GM18868 (cell line): ENCODE results near the gene ACIN1.
A peak's percentile ranks its signal among the peaks of the same experiment; 100 is the strongest.

ENCODE experiments used
- ATAC-seq: cut with Tn5 transposase; IDR thresholded peaks from one replicate; pipeline ENCODE4 v1.9.1; 2021; ENCODE audit warnings: mild to moderate bottlenecking, moderate library complexity; ENCODE audit not compliant: unreplicated experiment

The ACIN1 gene

DNA sequence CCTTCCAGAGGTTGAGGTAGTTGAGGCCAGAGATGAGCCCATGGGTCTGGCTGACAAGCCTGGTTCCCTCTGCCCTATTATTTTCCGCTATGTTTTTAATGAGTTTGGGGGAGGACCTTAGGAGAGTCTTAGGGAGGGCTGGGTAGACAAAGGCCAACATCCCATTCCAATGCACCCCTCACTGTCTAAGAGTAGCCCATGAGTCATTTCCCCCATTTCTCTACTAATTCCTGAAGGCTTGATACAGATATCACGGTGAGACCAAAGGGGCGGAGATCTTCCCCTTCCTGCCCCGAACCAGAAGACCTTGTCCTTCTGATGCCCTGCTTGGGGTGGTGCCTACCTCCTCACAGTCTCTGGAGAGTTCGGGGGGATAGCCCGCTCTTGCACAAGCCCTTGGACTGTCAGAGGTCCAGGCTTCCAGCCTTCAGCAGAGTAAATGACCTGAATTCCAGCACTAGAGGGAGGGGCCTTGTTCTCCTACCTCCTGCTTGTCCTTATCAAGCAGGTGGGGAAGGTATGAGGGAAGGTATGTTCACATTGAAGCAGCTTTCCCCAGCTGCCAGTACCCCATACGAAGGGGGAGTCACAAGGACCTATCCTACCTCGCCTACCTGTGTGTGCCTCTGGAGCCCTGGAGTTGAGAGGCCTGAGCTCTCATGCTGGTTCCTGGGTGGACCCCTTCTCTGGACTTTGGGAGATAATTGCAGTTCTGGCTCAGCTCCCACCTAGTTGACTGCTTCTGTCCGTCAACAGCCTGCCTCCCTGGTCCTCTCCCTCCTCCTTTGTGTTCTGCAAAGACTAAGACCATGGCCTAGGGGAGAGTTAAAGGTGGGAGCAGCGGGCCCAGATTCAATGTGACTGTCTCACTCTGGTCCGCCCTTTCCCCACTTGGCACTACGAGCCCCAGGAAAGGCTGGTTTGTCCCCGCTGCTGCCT lies 49.2 kb downstream of the ACIN1 start:
- no peak for ATAC-seq

DNA sequence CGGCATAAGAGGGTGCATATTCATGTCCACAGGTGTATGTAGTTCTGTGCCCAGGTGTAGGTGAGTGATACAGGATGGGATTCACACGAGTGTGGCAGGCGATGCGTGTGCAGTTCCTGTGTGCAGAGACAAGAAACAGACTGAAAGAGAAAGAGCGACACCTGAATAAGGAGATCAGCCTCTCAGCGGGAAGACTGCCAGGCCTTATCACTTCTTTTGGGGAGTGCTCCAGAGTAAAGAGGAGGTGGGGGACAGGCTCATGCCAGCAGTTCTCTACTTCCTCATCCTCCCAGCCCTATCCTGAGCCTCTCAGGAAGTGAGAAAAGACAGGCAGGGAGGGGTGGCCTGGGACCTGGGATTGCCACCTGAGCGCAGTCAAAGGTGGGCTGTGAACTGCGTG lies 50.1 kb downstream of the ACIN1 start:
- ATAC-seq: no peak

DNA sequence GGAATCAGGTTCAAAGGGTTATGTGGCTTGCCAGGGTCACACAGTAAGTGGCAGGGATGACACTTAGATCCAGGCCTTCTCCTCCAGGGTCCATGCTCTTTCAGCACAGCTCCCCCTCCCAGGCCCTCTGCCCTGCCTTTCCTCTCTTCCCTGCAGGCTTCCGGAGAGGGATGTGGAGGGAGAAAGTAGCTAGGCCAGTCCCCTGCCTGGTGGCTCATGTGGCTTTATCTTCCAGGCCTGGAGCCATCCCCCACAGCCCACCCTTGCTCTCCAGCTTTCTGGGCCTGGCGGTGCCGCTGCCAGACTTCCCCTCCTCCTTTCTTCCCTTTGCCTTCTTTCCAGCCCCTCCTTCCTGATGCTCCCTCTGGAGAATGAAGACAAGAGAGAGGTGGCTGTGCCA lies 51.2 kb downstream of the ACIN1 start:
- no peak for ATAC-seq

DNA sequence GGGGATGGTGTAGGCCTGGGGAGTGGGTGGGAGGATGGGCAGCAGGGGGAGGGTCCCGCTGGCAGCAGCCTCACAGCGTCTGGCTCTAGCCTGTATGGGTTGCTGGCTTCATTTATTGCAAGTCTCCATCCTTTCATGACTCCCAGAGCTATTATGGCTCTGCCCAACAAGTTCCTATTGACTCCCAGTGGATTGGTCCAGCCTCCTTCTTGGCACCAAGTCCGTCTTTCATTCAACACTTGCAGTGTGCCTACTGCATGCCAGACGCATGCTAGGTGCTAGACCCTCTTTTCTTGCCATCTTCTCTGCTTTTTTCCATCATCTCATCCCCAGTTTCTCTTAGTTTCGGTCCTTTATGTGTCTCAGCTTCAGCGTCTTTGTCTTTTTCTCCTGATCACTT lies 51.8 kb downstream of the ACIN1 start:
- no peak for ATAC-seq

DNA sequence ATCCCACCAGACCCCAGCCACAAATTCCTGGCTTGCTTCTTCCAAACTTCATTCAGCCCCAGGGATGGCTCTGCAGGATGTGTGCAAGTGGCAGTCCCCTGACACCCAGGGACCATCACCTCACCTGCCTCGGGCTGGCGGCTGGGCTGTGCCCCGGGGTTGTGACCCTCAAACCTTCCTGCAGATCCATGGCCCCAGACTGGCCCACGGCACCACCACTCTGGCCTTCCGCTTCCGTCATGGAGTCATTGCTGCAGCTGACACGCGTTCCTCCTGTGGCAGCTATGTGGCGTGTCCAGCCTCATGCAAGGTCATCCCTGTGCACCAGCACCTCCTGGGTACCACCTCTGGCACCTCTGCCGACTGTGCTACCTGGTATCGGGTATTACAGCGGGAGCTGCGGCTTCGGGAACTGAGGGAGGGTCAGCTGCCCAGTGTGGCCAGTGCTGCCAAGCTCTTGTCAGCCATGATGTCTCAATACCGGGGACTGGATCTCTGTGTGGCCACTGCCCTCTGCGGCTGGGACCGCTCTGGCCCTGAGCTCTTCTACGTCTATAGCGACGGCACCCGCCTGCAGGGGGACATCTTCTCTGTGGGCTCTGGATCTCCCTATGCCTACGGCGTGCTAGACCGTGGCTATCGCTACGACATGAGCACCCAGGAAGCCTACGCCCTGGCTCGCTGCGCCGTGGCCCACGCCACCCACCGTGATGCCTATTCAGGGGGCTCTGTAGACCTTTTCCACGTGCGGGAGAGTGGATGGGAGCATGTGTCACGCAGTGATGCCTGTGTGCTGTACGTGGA lies 52.6 kb downstream of the ACIN1 start, which contains the start of gene PSMB11:
PSMB11 (plus strand) TSS at position 51 of the 804 bp plus-strand sequence; CDS start at position 65, 14 bp downstream.
- no peak for ATAC-seq

DNA sequence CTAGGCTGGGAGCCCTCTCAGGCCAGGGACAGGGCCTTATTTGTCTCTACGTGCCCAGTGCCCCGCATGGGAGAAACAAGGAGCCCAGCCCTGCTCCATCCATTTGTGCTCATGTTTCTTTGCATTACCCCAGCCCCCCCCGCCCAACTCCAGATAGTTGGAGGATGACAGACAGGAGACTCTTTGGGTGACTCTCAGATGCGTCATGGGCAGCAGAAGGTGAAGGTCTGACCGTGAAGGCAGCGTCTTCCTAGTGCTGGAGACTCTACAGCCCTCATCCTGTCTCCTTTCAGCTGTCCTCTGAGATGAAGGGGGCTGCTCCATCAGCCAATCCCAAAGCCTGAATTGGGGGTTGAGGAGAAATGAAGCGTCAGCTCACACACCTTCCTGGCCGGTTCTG lies 53.2 kb downstream of the ACIN1 start:
- no peak for ATAC-seq

DNA sequence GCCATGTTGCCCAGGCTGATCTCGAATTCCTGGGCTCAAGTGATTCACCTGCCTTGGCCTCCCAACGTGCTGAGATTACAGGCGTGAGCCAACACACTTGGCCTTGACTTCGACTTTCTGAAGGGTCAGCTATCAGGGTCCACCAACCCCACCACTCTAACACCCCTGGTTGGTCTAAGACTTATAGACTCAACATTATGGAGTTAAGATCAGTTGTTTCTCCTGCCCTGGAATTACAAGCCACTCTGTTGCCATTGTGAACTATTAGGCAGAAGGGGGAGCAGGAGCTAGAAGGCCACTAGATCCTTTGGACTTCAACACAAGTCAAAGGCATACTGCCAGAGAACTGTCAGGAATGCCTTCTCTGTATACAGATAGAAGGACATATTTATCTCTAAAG lies 54.8 kb downstream of the ACIN1 start:
- no peak for ATAC-seq

DNA sequence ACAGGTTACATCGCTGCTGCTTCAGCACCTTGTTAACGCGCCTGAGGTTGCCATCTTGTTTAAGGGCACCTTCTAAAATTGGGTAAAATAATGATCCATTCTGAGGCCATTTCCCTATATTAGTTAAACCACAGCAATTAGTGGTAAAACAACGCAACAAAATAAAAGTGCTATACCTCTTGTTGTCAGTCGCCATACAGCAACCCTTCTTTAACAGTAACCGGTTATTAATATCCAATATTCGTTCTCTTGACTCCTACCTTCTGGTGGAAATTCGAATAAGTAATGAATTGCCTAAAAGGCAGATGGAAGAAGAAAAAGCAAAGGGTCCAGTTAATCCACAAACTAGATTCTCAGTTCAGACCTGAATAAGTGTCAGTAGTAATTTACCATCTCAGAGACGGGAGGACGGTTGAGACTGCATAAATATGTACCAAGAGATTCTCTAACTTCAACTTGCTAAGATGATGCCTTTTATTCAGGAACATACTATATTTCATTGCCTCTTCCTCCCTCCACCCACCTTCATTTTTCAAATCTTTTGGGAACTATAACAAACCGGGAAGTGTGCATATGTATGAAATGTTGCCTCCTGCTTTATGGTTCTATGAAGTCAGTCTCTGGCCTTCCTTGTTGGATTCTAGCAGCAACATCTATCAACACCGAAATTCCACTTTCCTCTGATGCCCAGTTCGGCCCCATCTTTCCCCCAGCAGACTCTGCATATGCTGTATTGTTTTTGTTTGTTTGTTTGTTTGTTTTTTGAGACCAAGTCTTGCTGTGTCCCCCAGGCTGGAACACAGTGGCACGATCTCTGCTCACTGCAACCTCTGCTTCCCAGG lies 59.4 kb downstream of the ACIN1 start:
- ATAC-seq: no peak

DNA sequence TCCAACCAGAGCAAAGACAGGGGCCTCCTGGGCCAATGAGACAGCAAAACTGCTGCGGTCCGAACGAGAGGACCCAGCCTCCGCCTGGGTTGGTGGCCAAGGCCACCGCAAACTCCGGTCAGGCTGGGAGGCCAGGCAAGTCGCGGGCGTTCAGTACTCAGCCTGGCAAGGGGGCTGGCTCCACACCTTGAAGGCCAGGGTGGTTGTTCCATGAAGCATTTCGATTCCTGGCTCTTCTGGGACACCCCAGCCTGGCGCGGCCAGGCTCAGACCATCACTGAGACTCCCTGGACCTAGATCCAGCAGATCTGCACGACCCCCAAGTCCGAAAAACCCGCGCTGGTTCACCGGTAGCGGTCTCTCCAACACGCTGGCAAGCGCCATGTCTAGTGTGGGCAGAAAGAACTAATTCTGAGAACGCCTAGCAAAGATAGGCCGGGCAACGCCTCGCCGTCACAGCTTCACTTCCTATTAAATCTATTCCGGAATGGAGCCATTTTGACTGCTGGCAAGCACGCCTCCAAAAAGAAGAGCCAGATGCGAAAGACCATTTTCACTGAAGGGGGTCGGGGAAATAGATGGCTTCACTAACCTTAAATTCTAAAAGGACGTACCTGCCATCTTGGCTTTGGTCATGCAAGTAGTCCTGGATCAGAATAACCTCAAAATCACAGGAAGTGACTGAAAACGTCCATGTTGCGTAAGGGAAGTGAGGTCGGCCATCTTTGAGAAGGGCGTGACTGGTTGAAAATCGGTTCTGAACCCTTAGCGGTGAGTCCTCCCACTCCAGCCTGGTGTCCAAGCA lies 60.2 kb downstream of the ACIN1 start, which contains the start of gene PSMB5:
PSMB5 (minus strand) TSS at position 403 of the 805 bp plus-strand sequence; CDS start at position 384, 19 bp downstream.
- peak; percentile 94 for ATAC-seq

DNA sequence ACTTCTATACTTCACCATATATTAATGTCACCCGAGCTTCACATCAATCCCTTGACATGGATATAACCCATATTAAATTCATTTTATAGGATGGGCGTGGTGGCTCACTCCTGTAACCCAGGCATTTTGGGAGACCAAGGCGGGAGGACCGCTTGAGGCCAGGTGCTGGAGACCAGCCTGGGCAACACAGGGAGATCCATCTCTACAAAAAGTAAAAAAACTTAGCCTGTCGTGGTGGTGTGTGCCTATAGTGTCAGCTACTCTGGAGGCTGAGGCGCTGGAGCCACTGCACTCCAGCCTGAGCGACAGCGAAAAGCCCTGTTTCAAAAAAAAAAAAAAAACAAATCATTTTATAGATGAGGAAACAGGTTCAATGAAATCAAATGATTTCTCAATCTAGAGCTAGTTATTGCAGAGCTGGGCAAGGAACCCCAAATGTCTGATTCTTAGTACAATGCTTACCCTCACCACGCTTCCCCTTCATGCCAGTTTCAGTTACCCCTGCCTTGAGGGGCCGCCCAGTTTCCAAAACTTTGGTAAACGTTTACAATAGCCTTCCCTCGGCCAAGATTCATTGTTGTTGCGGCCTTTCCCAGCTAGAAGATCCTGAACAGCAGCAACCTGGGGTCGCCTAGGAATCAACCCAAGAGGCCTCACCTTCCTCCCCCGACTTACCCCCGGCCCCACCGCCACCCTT lies 61.0 kb downstream of the ACIN1 start:
- peak; percentile 1 for ATAC-seq

DNA sequence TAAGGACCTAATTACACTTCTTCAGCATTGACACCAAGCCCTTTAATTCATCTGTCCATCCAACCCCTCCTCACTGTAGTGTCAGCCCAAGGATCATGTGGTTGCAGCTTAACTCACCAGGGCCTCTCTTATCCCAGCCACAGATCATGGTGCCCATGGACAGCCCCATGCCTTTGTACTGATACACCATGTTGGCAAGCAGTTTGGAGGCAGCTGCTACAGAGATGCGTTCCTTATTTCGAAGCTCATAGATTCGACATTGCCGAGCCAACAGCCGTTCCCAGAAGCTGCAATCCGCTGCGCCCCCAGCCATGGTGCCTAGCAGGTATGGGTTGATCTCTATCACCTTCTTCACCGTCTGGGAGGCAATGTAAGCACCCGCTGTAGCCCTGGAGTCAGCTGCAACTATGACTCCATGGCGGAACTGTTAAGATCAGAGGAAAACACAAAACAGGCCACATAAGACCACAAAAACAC lies 61.6 kb downstream of the ACIN1 start:
- no peak for ATAC-seq

DNA sequence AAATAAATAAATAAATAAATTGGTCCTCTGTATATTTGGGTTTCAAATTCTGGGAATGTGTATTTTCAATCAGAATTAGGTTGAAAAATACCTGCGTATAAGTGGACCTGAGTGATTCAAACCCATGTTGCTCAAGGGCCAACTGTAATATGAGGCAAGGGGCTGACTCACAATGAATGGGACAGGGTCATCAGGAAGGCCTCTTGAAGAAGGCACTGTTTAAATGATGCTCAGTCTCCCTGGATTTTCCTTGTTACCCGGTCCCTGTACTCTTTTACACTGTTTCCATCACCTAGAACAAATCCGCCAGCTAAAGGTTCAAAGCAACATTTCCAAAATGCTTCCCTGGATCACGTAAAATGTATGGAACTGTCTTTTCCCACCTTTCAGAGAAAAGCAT lies 64.0 kb downstream of the ACIN1 start:
- ATAC-seq: no peak

DNA sequence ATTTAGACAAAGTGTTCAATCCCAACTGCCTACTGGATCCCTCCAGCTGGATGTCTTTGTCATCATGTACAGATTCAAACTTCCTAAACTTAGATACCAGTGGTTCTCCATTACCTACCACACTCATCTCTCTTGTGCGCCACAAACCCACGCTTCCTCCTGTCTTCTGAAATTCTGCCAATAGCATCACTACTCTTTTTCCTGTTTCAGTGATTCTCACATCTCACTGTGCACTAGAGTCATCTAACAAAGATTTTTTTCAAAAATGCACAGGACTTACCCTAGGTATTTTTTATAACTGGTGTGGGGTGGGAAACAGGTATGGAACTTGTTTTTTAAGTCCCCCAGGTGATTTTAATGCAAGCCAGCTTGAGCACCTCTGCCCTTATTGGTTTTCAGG lies 66.1 kb downstream of the ACIN1 start:
- no peak for ATAC-seq

DNA sequence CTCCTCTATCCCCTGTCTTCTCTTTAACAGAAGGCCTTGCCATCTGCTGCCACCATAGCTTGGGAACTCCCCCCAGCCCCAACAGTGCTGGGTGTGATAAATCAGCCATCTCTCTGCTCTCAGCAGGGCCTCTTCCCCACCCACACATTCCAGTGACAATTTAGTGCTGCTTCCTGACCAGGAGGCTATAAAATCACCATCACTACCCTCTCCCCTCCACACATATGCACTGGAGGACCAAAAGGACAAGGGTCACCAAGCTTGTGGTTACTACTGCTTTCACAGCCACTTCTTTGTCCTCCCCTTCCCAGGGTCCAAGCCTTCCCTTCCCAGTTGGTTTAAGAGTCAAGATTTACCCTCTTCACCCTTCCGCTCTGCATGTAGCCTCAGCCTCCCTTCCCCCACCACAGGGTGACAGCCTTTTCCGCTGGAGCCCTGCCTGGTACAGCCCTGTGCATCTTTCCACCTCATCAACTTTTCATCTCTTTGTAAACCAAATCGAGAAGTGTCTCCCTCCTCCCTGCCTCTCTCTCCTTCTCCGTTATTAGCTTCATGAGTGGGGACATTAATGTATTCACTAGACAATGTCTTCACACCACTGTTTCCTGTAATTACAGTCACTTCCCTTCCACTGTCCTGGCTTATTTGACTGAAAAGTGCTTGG lies 69.7 kb downstream of the ACIN1 start:
- ATAC-seq: no peak

DNA sequence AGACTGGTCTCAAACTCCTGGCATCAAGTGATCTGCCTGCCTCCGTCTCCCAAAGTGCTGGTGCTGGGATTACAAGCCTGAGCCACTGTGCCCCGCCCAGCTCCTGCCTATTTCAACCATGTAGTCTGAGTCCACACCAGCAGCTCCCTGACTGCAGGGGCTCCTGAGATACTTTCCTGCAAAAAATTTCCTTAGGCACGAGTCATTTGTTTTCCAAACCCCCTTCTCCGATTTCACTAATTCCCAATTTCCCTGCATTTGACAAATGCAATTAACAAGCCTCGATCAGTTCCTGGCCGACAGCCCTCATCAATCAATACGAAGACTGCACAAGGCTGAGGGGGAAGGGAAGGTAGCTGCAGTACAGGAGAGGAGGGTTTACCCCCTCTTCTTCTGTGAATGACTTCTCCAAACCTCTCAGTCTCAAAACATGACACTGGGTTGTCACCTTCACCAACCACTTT lies 70.3 kb downstream of the ACIN1 start:
- no peak for ATAC-seq

DNA sequence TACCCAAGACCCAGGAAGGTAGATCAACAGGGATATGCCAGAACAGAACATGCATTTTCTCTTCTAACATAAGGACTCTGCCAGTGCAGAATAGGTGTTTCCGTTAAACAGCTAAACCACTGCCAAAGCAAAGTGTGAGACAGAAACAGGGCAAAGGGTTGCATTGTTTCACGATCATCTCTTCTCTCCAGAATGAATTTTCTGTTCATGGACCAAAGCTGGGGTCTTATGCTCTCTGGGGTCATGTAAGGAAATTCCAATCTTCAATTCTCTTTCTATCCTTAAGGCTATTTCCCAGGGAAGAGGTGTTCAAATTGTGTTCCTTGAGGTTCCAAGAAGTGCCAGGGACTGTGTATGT lies 71.2 kb downstream of the ACIN1 start:
- ATAC-seq: no peak

DNA sequence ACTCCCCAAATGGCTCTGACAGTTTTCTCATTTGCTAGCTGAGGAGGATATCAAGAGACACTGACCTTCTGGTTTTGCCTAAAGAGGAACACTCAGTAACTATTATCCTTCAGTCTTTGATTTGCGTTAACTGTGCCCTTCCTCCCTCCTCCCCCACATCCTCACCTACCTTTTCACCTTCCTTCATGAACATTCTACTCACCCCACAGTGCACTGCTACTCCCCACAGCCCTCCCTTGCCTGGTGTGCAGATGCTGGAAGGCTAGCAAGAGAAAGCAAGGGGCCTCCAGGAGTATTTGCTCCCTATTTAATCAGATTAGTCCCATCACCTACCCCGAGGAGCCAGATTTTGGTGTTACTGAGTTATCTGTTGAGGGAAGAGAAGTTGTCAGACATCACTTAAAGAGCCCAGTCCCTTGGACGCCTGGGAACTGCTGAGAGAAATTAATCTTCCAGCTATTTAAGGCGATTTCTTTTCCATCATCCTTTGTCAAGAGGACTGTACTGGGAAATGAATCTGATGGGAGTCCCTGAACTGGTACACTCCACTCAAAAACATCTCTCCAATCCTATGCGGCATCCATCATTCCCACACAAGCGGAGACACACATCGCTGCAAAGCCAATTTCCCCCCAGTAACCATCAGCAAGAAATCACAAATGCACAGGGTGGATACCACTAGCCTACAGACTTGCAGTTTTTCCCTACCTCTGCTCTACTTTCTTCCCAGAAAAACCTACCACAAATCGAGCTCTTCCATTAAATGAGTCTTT lies 71.7 kb downstream of the ACIN1 start:
- ATAC-seq: no peak

DNA sequence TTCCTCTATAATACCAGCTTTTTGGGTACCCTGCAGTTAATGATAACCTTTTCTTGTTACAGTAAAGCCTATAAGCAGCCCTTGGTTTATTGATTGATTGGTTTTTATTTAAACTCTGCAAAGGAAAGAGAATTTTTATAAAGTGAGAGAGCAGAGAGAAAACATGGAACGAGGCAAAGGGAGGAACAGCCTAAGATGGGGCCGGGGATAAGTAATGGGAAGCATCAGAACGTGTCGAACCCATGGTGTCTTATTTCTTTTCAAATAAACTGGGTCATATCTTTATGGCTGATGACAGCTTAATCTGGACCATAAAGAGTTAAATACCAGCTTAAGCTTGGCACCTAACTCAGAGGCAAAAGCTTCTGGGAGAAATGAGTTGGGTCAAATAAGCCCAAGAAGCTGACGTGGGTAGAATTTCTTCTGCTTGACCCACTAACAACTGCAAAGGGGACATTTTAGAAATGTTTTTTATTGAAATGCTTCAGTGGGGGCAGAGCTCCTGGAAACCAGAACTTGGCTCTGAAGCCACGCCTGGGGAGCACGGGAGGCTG lies 73.0 kb downstream of the ACIN1 start:
- no peak for ATAC-seq
